ENCODE results near the gene MIA3.
A peak's percentile ranks its signal among the peaks of the same experiment; 100 is the strongest.
"Not testable (repeated sequence)": the region's sequence is repeated elsewhere in the genome, so short reads cannot be mapped to it uniquely, and the experiment has no call there.

MIA3 gene

DNA sequence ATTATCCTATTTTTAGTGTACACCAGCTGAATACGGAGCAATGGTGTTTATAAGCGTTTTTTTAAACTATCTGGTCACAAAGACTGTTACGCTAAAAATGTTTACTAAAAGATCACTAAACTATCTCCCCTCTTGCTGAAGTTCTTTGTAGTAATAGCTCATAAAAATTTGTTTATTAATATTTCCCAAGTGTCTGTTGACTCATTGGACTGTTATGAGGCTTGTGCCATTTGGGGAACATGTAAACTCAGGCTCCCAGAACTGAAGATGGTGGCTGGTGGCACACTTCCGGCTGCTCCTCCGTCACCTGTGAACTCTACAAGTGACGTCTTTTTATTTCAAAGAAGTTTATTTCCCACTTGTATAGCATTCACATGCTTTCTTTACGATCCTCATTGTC lies 48.1 kb downstream of the MIA3 start:
- no peak for DNase-seq (ENCODE audit: low read depth in 1 of 2, low spot score in 1 of 2)

DNA sequence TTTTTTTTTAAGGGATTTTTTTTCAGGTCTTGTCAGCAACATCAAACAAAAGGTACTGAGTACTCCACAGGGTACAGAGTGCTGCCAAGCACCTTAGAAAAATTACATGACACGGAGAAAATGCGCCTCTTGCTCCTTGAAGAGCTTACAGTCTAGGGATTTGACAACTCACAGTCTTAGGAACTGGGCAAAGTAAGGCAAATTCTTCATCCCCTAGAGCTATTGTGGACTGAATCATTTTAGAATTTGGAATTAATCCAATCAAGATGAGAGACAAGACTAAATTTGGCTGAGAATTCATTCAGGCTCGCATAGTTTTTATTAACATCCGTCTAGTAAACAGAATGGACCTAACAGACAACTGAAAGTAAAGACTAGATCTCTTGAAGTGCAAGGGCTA lies 50.3 kb downstream of the MIA3 start:
- DNase-seq (ENCODE audit: low read depth in 1 of 2, low spot score in 1 of 2), result not testable (repeated sequence)

- not testable (repeated sequence) for DNase-seq (ENCODE audit: low read depth in 1 of 2, low spot score in 1 of 2)
Observed at GRCh38 chr1:222669107-222669506, 51.2 kb downstream of the MIA3 start.

DNA sequence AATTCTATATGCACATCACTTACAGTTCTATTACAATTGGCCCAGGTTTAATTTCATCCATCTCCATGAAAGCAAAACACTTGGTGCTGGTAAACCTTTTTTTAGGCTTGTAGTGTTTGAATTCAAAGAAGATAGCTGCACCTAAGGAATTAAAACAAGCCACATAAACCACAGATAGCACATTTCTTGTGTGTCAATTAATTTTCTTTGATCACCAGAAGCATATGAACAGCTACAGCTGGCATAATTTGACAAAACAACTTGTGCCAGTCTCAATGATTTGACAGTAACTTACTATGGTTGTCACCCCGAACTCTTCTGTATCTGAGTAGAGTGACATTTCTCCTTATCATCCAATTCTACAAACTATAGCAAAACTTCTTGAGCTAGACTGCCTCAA lies 52.2 kb downstream of the MIA3 start:
- DNase-seq (ENCODE audit: low read depth in 1 of 2, low spot score in 1 of 2), result no peak

GRCh38 chr1:222680080-222680479 lies 62.2 kb downstream of the MIA3 start:
- no peak for DNase-seq (ENCODE audit: low read depth in 1 of 2, low spot score in 1 of 2)

DNA sequence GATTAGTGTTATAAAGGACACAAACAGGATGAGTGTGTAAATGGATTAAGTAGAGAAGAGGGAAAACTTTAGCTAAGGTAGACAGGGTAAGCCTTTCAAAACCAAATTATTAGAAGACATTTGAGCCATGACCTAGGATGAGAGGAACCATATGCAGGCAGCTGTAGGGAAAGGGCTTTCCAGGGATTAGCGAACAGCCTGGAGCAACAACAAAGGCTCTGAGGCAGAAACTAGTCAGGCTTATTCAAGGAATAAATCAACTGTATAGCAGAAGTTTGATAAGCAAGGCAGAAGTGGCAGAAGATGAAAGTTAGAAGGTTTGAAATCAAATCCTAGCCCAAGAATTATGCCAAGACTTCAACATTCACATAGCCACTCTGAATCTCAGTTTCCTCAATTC lies 73.1 kb downstream of the MIA3 start:
- DNase-seq (ENCODE audit: low read depth in 1 of 2, low spot score in 1 of 2), result no peak

DNA sequence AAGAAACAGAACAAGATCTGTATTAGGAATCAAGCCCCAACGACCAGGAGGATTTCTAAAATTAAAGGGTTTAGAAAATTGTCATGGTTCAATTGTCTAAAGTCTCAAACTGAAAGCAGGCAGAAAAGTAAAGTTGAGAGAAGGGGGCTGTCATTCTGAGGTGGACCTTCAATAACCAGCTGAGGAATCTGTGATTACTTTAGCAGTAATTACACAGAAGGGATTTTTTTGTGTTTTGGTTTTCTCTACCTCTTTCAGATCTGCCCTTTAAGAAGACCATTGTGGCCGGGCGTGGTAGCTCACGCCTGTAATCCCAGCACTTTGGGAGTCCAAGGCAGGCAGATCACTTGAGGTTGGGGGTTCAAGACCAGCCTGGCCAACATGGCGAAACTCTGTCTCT lies 77.0 kb downstream of the MIA3 start:
- DNase-seq (ENCODE audit: low read depth in 1 of 2, low spot score in 1 of 2), result no peak

GRCh38 chr1:222696741-222697140 lies 78.8 kb downstream of the MIA3 start:
- no peak for DNase-seq (ENCODE audit: low read depth in 1 of 2, low spot score in 1 of 2)

- no peak for DNase-seq (ENCODE audit: low read depth in 1 of 2, low spot score in 1 of 2)
Observed at GRCh38 chr1:222697203-222697602, 79.3 kb downstream of the MIA3 start.

DNA sequence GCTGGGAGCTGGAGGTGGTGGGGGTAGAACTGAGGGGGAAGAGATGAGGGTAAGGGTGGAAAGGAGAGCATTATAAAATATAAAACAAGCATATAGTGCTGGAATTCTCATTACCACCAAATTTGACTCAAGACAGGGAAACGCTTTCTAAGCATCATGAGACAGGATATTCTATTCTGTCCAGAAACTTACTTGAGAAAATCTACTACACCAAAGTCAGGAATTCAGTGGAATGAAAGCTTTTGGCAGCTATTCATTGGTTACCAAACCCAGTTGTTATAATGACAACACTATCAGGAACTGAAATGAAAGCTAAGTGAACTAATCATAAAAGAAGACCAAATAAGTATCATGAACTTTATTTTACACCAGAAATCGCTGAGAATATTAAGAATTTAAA lies 79.9 kb downstream of the MIA3 start:
- DNase-seq (ENCODE audit: low read depth in 1 of 2, low spot score in 1 of 2), result no peak

DNA sequence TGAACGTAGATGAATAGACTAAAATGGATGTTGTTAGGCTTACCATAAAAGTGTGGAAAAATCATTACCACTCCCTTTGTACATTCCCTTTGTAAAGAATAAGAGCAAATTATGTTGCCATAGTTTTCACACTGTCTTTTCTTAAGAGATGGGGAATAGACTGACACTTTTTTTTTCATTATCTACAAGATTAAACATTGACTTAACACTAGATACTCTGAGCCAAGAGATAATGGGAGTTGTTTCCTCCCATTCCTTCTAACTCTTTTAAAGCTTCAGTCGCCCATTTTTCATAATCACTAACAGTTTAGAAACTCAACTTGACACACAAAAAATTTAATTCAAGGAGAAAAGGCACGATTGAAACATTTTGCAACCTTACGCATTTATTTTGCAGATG lies 84.3 kb downstream of the MIA3 start:
- no peak for DNase-seq (ENCODE audit: low read depth in 1 of 2, low spot score in 1 of 2)

DNA sequence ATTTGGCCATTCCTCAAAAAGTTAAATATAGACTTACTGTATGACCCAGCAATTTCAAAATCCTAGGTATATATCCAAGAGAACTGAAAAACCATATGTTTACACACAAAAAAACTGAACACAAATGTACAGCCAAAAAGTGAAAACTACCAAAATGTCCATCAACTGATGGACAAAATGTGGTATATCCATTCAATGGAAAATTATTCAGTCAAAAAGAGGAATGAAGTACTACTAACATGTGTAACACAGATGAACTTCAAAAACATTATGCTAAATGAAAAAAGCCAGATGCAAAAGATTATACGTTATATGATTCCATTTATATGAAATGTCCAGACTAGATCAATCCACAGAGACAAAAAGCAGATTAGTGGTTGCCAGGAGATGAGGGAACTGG lies 86.4 kb downstream of the MIA3 start:
- no peak for DNase-seq (ENCODE audit: low read depth in 1 of 2, low spot score in 1 of 2)

GRCh38 chr1:222706815-222707214 lies 88.9 kb downstream of the MIA3 start:
- DNase-seq (ENCODE audit: low read depth in 1 of 2, low spot score in 1 of 2), result no peak

DNA sequence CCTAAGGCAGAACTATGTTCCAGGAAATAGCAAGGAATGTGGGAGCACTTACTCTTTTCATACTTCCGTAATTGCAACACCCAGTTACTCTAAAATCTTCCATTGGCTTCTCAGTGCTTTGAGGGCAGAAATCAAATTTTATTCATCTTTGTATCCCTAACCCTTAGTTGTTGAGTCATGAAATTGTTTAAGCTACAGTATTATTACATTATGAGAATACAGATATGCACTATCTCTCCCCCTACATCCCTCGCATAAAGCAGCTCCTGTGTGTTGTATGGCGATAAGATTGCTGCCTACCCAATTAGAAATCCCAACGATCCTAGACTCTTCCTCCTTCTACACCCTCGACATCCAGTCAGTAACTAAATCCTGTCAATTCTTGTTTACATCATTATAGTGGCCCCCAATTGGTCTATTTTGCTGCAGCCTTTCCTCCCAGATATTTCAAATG lies 91.8 kb downstream of the MIA3 start:
- DNase-seq (ENCODE audit: low read depth in 1 of 2, low spot score in 1 of 2), result no peak

DNA sequence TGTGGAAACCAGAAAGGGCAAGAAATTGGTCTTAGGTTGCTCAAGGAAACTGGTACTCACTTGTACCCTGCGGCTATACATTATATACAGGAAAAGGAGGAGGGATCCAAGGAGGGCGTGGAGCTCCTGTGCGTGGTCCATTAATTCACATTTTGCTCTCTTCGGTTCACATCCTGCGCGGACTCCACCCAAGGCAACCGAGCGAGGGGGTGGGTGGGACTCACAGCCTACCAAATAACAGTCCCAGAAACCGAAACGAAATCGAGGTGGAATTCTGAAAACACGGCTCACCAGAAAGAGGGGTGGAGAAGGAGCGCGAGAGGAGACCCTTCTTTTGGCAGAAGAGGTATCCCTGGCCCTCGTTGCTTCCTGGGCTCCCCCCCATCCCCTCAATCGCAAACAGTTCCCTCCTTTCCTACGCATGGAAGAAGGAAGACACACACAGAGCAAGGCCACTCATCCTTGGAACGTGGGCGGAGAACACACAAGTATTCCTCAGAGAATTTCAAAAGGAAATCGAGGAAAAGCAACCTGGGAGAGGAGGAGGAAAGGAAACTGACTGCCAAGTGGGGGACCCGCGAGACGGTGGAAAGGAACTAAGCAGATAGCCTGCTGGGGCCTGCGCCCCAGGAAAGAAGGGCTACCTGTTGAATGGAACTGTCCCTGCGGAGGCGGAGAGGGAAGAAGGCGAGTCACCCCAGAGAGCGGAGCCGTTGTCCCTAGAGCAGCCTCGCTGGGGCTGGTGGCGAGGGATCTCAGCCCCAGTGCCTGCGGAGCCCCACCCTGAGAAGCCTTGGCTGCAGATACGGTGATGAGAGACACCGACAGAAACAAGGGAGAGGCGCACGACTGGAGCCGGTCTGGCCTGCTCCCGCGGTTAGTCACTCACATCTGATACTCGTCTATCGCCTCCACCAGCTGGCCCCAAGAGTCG lies 93.7 kb downstream of the MIA3 start:
- DNase-seq (ENCODE audit: low read depth in 1 of 2, low spot score in 1 of 2), result peak; percentile 22 to 27

GRCh38 chr1:222712253-222713090 lies 94.6 kb downstream of the MIA3 start, which contains the start of the genes AIDA and BROX:
AIDA (minus strand) TSS chr1:222712491; CDS start chr1:222712317, 174 bp downstream.
BROX (plus strand) TSS chr1:222712564; CDS start chr1:222715700, 3,136 bp downstream.
- DNase-seq (ENCODE audit: low read depth in 1 of 2, low spot score in 1 of 2), result peak; percentile 93 to 96

- DNase-seq (ENCODE audit: low read depth in 1 of 2, low spot score in 1 of 2), result peak; percentile 84 to 88
Observed at GRCh38 chr1:222713091-222713961, 95.4 kb downstream of the MIA3 start.

DNA sequence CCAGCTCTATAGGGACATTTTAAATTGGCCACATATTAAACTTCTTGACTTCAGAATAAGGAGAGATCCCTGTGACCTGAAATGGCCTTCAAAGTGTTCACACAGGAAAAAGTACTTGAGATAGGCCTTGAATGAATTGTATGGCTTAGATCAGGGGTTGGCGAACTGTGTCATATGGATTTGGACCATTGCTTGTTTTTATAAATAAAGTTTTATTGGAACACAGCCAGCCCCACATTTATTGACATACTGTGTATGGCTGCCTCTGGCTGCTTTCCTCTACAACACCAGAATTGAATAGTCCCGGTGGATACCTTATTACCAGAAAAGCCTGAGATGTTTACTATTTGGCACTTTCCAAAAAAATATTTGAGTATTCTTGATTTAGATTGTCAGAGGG lies 98.5 kb downstream of the MIA3 start:
- DNase-seq (ENCODE audit: low read depth in 1 of 2, low spot score in 1 of 2), result no peak

All from activated T-helper 1 cell treated with anti-CD3 and anti-CD28 coated beads, Interleukin-2, amount 50 U/mL, for 16 hours (primary cell).